HG03095 (cell line): ENCODE data around the gene WWC2.
"Not testable (repeated sequence)": the region's sequence is repeated elsewhere in the genome, so short reads cannot be mapped to it uniquely, and the experiment has no call there.

ENCODE experiments used
- ATAC-seq: cut with Tn5 transposase; IDR thresholded peaks from one replicate; pipeline ENCODE4 v1.9.1; 2021; ENCODE audit warnings: moderate library complexity; ENCODE audit not compliant: unreplicated experiment

The WWC2 gene

DNA sequence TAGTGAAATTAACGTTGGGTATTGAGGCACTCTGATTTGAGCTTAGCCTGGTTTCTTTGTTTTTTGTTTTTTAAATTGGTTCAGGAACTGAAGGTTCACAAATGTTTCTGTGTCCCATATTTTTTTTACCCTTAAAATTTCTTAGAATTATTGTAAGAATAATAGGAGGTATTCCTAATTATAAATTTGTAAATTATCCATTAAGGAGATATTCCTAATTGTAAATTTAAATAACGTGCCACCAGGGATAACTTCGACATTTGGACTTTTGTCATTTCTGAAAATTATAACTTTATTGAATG, 1.2 kb downstream of the WWC2 start:
- no peak for ATAC-seq

- no peak for ATAC-seq
These were observed 1.8 kb downstream of the WWC2 start for GRCh38 chr4:183100827-183101226.

DNA sequence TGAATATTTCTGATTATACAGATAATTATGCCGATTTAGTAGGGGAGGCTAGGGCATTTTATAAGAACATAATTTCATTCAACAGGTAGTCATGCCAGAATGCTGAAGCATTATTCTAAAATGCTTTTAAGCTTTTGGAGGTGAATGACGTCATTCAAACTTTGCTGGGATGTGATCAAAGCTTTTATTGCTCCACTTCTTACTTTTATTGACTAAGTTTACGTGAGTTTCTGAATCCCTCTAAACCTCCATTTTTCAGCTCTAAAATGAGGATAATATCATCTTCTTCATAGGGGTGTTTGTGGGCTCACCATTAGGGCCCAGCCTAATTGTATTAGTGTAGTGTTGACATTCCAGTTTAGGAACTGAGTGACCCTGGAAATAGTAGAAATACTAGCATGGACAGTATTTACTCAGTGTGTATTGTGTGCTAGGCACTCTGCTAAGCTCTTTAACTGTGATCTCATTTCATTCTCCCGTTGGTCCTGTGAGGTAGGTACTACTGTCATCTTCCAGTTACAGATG, 3.0 kb downstream of the WWC2 start:
- no peak for ATAC-seq

GRCh38 chr4:183105092-183105491, 6.0 kb downstream of the WWC2 start:
- ATAC-seq: no peak

DNA sequence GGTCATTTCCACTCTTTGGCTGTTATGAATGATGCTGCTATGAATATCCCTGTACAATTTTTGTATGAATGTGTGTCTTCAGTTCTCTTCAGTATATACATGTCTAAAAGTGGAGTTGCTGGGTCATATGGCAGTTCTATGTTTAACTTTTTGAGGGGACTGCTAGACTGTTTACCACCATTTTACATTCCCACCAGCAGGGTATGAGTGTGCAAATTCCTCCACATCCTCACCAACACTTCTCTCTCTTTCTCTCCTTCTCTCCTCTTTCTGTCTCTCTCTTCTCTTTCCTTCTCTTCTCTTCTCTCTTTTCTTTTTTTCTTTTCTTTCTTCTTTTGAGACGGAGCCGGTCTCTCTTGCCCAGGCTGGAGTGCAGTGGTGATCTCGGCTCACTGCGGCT, 7.8 kb downstream of the WWC2 start:
- no peak for ATAC-seq

DNA sequence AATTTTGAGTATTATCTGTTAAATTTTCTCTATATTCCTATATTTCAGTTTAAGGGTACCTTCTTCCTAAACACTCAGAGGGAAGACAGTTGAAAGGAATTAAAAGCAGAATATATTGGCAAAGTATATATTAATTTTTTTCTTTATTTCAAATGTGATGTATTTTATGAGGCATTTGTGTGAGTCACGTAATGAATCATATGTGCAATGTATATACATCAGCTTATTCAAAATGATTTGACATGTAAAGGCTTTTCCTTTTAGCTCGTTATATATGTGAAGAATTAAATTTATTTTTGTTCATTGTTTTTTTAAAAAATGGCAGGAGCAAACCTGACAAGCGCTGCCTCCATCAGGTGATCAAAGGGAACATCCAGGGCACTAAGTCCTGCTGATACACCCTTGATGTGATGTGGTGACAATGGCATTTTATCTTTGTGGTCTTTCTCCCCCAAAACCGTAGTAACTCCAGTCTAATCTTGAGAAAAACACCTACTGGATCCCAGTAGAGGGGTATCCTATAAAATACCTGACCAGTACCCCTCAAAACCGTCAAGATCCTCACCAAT, 8.9 kb downstream of the WWC2 start:
- no peak for ATAC-seq

DNA sequence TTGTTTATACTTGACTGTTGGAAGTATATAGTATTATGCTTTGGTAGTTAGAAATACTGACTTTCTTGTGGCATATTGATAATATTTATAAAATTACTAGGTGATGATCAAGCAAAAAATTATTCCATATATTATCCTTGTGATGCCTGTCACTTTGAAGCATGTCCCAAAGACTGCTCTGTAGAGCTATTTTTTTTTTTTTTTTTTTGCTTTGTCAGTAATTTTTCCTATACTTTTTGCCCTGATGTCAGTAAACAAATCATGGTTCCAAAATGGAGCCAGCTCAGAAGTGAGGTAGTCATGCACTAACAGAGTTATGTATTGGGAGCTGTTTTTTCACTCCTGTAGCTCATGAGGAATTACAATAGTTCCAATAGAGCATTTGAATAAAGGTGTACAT, 11.2 kb downstream of the WWC2 start:
- no peak for ATAC-seq

DNA sequence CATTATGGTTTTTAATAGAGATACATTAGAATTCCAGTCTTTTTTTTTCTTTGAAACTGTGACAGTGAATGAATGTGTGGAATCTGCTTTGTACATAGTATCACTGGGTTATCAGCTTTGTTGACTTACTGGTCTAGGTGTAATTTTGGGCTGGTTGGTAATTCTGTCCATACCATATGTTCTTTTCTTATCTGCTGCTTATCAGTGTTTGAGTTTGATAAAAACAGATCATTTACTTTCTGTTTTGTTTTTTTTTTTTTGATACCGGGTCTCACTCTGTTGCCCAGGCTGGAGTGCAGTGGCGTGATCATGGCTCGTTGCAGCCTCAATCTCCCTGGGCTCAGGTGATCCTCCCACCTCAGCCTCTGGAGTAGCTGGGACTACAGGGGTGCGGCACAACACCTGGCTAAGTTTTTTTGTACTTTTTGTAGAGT, 12.4 kb downstream of the WWC2 start:
- ATAC-seq: no peak

GRCh38 chr4:183118141-183118540, 19.1 kb downstream of the WWC2 start:
- ATAC-seq: no peak

DNA sequence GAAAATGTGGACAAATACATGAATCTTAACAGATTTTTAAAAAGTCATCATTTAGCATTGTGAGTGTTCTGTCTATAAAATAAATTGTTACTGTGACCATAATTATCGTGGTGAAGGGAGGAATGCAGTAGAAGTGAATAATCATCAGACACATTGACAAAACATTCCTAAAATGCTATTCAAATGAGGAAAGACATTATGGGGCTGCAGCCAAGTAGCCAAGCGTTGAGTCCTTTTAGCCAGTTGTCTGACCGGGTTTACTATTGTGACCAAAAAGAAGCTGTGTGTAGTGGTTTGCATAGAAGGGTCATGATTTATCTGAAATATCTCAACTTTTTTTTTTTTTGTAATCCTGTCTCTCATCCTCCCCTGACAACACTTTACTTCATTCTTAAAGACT, 19.5 kb downstream of the WWC2 start:
- ATAC-seq: no peak

DNA sequence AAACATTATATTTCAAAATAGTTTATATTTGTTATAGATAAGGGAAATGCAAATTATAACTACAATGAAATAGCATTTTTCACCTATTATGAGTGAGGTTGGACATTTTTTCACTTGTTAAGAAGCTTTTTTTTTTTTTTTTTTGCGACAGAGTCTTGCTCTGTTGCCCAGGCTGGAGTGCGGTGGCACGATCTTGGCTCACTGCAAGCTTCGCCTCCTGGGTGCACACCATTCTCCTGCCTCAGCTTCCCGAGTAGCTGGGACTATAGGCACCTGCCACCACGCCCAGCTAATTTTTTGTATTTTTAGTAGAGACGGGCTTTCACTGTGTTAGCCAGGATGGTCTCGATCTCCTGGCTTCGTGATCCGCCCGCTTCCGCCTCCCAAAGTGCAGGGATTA, 22.6 kb downstream of the WWC2 start:
- ATAC-seq: not testable (repeated sequence)

DNA sequence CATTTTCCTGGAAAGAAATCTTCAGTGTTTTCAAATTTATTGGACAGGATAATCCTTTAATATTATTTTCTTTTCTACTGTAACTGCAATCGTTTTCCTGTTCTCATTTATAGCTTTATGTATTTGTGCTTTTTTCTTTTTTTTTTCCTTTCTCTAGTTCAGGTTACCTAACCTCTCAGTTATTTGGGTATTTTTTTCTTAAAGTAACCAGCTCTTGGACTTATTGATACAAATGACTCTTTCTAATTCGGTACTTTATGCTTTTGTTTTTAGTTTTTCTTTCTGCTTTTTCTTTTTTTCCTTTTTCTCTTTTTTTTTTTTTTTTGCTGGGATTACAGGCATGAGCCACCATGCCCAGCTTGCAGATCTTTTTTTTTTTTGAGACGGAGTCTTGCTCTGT, 25.2 kb downstream of the WWC2 start:
- ATAC-seq: no peak

- no peak for ATAC-seq
These were observed 25.8 kb downstream of the WWC2 start for GRCh38 chr4:183124865-183125264.

DNA sequence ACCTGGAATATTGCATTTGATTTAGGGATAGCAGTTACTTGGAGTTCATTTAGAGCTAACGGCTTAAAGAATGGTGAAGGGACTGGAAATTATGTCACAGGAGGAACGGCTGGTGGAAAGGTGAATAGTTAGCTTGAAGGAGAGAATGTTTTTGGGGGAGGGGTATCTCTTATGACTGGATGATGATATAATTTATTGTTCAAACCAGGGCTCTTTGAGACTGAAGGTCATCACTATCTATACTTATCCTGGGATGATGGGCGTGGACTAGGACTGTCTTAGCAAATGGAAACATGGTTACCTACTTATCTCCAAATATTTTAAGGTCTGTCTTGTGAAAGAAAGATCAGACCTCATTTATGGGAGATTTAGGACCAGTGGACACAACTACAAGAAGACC, 30.1 kb downstream of the WWC2 start:
- ATAC-seq: no peak

DNA sequence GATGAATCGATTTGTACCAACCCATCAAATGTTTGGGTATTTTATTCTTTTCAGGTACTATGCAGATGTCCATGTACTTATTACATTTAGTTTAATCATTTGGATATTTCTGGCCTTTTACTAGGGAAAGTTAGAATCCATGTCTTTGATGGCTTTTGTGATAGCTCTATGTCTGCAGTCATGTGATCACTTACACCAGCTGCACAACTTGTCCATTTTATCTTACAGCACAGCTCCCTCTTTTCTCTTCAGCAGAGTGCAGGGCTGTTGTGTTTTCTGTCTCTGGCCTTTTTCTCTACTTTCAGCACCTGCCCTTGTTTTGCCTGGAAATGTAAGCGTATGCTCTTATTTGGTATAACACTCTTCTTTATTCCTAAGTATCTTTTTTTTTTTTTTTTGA, 30.6 kb downstream of the WWC2 start:
- ATAC-seq: no peak

- ATAC-seq: no peak
These were observed 31.5 kb downstream of the WWC2 start for GRCh38 chr4:183130328-183131155.

GRCh38 chr4:183132081-183132480, 33.0 kb downstream of the WWC2 start:
- no peak for ATAC-seq

DNA sequence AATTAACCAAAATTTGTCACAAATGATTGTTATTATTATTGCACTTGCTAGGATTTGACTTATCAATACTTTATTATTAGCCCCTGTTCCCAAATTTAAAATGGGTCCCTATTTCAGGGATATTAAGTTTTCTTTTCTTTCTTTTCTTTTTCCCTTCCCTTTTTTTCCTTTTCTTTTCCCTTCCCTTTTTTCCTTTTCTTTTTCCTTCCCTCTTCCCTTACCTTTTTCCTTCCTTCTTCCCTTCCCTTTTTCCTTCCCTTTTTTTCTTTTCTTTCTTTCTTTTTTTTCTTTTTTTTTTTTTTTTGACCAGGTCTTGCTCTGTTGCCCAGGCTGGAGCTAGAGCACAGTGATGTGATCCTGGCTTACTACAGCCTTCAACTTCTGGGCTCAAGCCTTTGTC, 33.8 kb downstream of the WWC2 start:
- ATAC-seq: no peak

DNA sequence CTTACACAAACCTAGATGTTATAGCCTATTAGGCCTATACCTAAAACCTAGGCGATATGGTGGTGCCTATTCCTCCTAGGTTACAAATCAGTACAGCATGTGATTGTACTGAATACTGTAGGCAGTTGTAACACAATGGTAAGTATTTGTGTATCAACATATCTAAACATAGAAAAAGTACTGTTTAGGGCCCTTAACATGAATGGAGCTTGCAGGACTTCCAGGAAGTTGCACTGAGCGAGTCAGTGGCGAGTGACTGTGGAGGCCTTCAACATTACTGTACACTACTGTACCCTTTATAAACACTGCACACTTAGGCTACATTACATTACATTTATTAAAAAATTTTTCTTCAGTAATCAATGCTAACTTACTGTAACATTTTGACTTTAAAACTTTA, 37.8 kb downstream of the WWC2 start:
- ATAC-seq: no peak

DNA sequence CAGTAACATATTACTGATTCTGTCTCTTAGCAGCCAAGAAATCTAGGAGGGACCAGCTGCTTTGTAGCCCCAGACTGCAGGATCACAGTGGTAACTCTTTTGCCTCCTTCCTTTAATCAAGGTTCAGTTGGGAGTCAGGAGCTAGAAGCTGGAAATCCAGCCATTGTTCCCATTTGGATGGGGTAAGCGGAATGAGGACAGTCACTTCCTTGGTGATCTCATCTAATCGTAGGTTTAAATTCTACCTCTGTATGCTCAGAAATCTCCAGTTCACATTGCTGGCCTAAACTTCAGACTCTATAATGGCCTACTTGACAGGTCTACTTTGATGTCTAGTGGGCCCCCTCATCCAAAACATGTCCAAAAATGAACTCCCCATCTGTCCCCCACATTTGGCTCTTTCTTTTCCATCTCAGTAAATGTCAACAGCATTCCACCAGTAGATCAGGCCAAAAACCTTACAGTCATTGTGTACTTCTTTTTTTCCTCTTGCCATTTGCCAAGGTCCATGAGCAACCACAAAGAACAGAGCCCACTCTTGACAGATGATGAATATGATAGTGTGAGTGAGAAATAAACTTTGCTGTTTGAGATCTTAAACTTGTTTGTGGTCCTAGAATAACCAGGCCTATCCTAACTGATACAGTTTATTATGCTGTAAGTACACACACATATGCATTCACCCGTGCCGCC, 40.1 kb downstream of the WWC2 start:
- no peak for ATAC-seq

- no peak for ATAC-seq
These were observed 41.0 kb downstream of the WWC2 start for GRCh38 chr4:183139972-183140570.

DNA sequence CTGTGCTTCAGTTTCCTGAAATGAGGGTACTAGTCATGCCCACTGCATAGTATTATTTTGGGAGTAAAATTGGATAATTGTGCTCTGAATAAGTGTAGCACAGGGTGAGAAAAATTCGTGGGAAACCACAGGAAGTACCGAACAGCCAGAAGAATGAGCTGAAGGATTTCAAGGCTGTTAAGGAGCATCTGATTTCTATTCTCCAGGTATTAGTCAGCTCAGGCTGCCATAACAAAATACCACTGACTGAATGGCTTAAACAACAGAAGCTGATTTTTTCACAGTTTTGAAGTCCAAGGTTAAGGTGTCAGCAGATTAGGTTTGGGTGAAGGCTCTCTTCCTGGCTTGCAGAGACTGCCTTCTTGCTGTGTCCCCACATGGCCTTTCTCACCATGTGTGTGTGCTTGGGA, 41.9 kb downstream of the WWC2 start:
- ATAC-seq: no peak
